SU-DHL-6 (cell line): ENCODE measurements around the gene RBMS1.

Experiments
- EZH2phosphoT487 ChIP-seq: fragments of 200-600 bp; sonication (generic), shearing (Covaris generic); conservative IDR thresholded peaks from 2 replicates; pipeline ENCODE4 v1.6.1; 2018; ENCODE audit warnings: mild to moderate bottlenecking, antibody characterized with exemption, low read length, moderate library complexity, mixed read lengths
- TF ChIP-seq, protein P1 (sequence below): fragments of 200-600 bp; sonication (generic); IDR thresholded peaks from one replicate; pipeline ENCODE4 v1.5.1; 2017; ENCODE audit warnings: antibody characterized with exemption, mild to moderate bottlenecking, low read length, moderate library complexity; ENCODE audit not compliant: insufficient read depth, poor library complexity, severe bottlenecking

DNA sequence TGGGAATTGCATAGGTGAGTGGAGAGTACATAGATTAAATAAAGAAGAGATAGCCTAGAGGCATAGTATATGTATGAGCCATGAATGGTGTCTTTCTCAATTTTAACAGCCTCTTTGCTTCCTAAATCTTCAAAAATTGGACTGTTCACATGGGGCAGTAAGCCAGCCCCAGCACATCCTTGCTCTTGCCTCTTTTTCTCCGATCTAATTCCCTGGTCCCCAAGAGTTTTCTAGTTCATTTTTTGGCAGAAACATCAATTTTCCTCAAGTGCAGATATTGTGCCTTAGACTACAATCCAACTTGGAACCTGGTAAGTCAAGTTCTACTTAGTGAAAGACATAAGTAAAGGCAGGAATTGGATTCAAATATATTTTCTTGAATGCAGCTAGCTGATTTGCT, 243.7 kb downstream of the RBMS1 start:
- TF ChIP-seq, protein P1, sequence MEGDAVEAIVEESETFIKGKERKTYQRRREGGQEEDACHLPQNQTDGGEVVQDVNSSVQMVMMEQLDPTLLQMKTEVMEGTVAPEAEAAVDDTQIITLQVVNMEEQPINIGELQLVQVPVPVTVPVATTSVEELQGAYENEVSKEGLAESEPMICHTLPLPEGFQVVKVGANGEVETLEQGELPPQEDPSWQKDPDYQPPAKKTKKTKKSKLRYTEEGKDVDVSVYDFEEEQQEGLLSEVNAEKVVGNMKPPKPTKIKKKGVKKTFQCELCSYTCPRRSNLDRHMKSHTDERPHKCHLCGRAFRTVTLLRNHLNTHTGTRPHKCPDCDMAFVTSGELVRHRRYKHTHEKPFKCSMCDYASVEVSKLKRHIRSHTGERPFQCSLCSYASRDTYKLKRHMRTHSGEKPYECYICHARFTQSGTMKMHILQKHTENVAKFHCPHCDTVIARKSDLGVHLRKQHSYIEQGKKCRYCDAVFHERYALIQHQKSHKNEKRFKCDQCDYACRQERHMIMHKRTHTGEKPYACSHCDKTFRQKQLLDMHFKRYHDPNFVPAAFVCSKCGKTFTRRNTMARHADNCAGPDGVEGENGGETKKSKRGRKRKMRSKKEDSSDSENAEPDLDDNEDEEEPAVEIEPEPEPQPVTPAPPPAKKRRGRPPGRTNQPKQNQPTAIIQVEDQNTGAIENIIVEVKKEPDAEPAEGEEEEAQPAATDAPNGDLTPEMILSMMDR = no peak
- no peak for TF ChIP-seq EZH2phosphoT487
